B cell (primary cell): ENCODE results near the gene PLCD1. TPM values are rescaled to one million over a fixed set of nuclear protein-coding genes. Genes with fewer than 3 reads are reported as not detected.

ENCODE experiments used
- ATAC-seq: fragments of 200-7000 bp; cut with Tn5 transposase; one replicate; pipeline ENCODE4 v1.10.0; 2021; ENCODE audit warnings: low read depth, mild to moderate bottlenecking, moderate number of reproducible peaks, moderate library complexity
- CTCF ChIA-PET: fragments of 350-600 bp; sonication (Branson Sonifier 250); formaldehyde crosslinking; loops from one replicate; lab custom pipeline; 2021; ENCODE audit warnings: antibody characterized with exemption, inconsistent platforms; lab: Charles Lee
- POLR2A ChIA-PET: fragments of 350-600 bp; sonication (Branson Sonifier 250); formaldehyde crosslinking; loops from one replicate; lab custom pipeline; 2021; ENCODE audit warnings: antibody characterized with exemption; lab: Charles Lee
- DNase-seq: peaks from one replicate; pipeline ENCODE4 v3.0.0; 2013
- H2AFZ ChIP-seq: 2 replicates; pipeline ENCODE4 v1.6.1; 2012; ENCODE audit warnings: mild to moderate bottlenecking, low read depth, low read length; ENCODE audit not compliant: insufficient read depth, poor library complexity, severe bottlenecking
- H3K27ac ChIP-seq, 2 donors: 1 replicate in 1 of 2; 2 replicates in 1 of 2; pipeline ENCODE4 v1.5.1; 2012 to 2013; ENCODE audit warnings: low read length in 2 of 2, mild to moderate bottlenecking in 2 of 2, moderate library complexity in 1 of 2
- H3K27me3 ChIP-seq, 4 experiments: fragments of 200-600 bp in 1 of 4; sonication (generic) in 1 of 4; replicated peaks in 1 of 4; 1 replicate in 2 of 4; 2 replicates in 2 of 4; pipeline versions ENCODE4 v1.6.1 to v1.7.0; 2013 to 2016; ENCODE audit warnings: low read length in 3 of 4, mild to moderate bottlenecking in 2 of 4, mixed read lengths in 1 of 4, moderate library complexity in 1 of 4; ENCODE audit not compliant: insufficient read depth in 4 of 4, control insufficient read depth in 3 of 4; ENCODE audit errors: control extremely low read depth in 1 of 4
- H3K36me3 ChIP-seq, 2 experiments: replicated peaks in 1 of 2; 1 replicate in 1 of 2; 2 replicates in 1 of 2; pipeline versions ENCODE4 v1.6.1 to v1.7.1; 2013; ENCODE audit warnings: low read length in 1 of 2; ENCODE audit not compliant: insufficient read depth in 2 of 2, control insufficient read depth in 1 of 2; ENCODE audit errors: control extremely low read depth in 1 of 2, extremely low read depth in 1 of 2
- H3K4me1 ChIP-seq, 2 donors: fragments of 200-600 bp in 1 of 2; sonication (generic) in 1 of 2; 1 replicate in 1 of 2; 2 replicates in 1 of 2; pipeline versions ENCODE4 v1.5.1 to v1.6.1; 2013 to 2017; ENCODE audit warnings: low read length in 2 of 2; ENCODE audit not compliant: control insufficient read depth in 2 of 2, insufficient read depth in 2 of 2
- H3K4me2 ChIP-seq: replicated peaks from 2 replicates; pipeline ENCODE3; 2012; ENCODE audit warnings: mild to moderate bottlenecking, low read depth, low read length; ENCODE audit not compliant: poor library complexity, severe bottlenecking
- H3K4me3 ChIP-seq, 5 experiments: fragments of 200-600 bp in 1 of 5; sonication (generic) in 1 of 5; 1 replicate in 3 of 5; 2 replicates in 2 of 5; pipeline versions ENCODE4 v1.5.1 to v1.7.0; 2011 to 2016; ENCODE audit warnings: low read length in 4 of 5, mild to moderate bottlenecking in 4 of 5, low read depth in 2 of 5, control low read depth in 1 of 5, moderate library complexity in 1 of 5; ENCODE audit not compliant: insufficient read depth in 1 of 5; ENCODE audit errors: control extremely low read depth in 1 of 5, extremely low read depth in 1 of 5
- H3K79me2 ChIP-seq: fragments of 200-600 bp; sonication (generic); one replicate; pipeline ENCODE4 v1.6.0; 2016; ENCODE audit warnings: low read length; ENCODE audit not compliant: control insufficient read depth, insufficient read depth
- H3K9ac ChIP-seq: fragments of 200-600 bp; sonication (generic); 2 replicates; pipeline ENCODE4 v1.6.1; 2017; ENCODE audit warnings: mild to moderate bottlenecking, low read length, moderate library complexity
- H3K9me3 ChIP-seq, 3 donors: one replicate each; pipeline versions ENCODE4 v1.6.1 to v1.7.1; 2013; ENCODE audit warnings: low read length in 2 of 3; ENCODE audit not compliant: control insufficient read depth in 2 of 3, insufficient read depth in 1 of 3; ENCODE audit errors: control extremely low read depth in 1 of 3
- H4K20me1 ChIP-seq: 2 replicates; pipeline ENCODE4 v1.6.0; 2012; ENCODE audit warnings: mild to moderate bottlenecking, low read length; ENCODE audit not compliant: insufficient read depth, control insufficient read depth, poor library complexity, severe bottlenecking
- H3K27ac Mint-ChIP-seq: one replicate; pipeline ENCODE4 v1.8.0; 2021; ENCODE audit warnings: mixed read lengths
- H3K27me3 Mint-ChIP-seq: one replicate; pipeline ENCODE4 v1.8.0; 2021; ENCODE audit warnings: mixed read lengths
- H3K4me1 Mint-ChIP-seq: one replicate; pipeline ENCODE4 v1.8.0; 2021; ENCODE audit warnings: mixed read lengths
- H3K4me3 Mint-ChIP-seq: one replicate; pipeline ENCODE4 v1.8.0; 2021; ENCODE audit warnings: mixed read lengths
- H3K9me3 Mint-ChIP-seq: one replicate; pipeline ENCODE4 v1.8.0; 2022; ENCODE audit warnings: mixed read lengths; ENCODE audit not compliant: insufficient read depth
- EZH2 ChIP-seq: IDR thresholded peaks from 2 replicates; pipeline ENCODE4 v1.6.1; 2012; ENCODE audit warnings: borderline replicate concordance, low read depth, mild to moderate bottlenecking, moderate library complexity, low read length; ENCODE audit not compliant: insufficient read depth, poor library complexity, severe bottlenecking
- WGBS: methylation state at CpG from one replicate; pipeline ENCODE4 v1.1.5; 2013; ENCODE audit warnings: missing lambda C conversion rate; ENCODE audit not compliant: insufficient coverage; 5-methylcytosine and 5-hydroxymethylcytosine counted together
- intact Hi-C: fragments of 100-400 bp; cut with micrococcal nuclease; formaldehyde crosslinking; loops from one replicate; pipeline ENCODE4 v1.10.0; 2022
- polyA plus RNA-seq: library from polyadenylated mRNA; depleted of rRNA; stranded (reverse); fragments of >200 nt; gene quantifications from 2 replicates; pipeline ENCODE4 v1.2.3, GENCODE V29; 2012
- total RNA-seq, 2 donors: library from RNA; stranded (reverse); fragments of 120-200 nt in 1 of 2; gene quantifications; 1 replicate in 1 of 2; 2 replicates in 1 of 2; pipeline versions ENCODE4 v1.2.3 to v1.2.4, GENCODE V29; 2013 to 2022
- TF ChIP-seq, protein P1 (sequence below): fragments of 200-600 bp; IDR thresholded peaks from one replicate; pipeline ENCODE4 v1.8.0; 2022; ENCODE audit warnings: antibody characterized with exemption, mild to moderate bottlenecking

Gene PLCD1
- total and polyA plus RNA-seq, 2 donors (not counting 1 experiment from before 2014, with no cell fraction given): 5.8 to 10.1 TPM

DNA sequence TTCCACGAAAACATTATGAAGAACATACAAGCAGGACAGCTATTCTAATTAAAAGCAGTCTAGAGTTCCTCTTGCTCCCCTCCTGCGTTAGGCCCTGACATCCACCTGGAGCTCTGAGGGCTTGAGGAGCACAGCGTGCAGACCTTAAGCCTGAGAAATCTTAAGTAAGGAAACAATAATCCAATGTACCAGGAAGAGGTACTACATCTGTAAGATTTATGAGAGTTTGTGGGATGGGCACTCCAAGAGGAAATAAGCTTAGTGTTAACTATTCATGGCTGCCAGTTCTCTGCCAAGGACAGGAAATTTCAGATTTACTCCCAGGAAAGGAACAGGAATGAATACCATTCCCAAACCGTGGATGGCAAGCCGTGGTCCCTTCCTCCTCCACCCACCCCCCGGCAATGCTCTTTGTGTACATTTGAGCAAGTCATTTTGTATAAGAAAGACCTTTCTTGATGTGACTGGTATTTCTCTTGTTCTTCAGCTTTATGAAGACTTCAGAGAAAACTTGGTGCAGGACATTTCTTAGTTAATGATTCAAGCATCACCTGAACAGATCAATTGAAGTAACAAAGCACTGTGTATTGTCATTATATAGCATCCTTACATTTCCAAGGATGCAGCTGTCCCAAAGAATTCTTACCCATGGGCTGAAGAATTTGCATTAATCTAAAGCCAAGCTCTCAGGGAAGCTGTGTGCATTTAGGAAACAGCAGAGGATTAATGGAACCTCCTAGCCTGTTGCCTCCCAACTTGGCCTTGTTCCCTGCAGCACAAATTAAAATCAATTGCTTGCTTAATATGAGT lies 67.6 kb downstream of the PLCD1 start:
- ATAC-seq (no peak), DNase-seq (no peak)
- no peaks in the 10 kb centered on the region for H3K36me3 ChIP-seq
- no peak overlapping the region for H3K27ac Mint-ChIP-seq
- no peaks in the 10 kb centered on the region for H3K9me3 ChIP-seq
- no peaks in the 10 kb centered on the region for H3K79me2 ChIP-seq
- POLR2A ChIA-PET: no interaction called here
- H3K27me3 ChIP-seq: no peaks in the 10 kb centered on the region
- intact Hi-C loops: loop anchor here (10.0 kb wide), 1 partner anchor 1237 kb away; no protein-coding TSS in a partner anchor
- H3K4me3 ChIP-seq: no peak overlapping the region
- no peaks in the 10 kb centered on the region for H4K20me1 ChIP-seq
- H3K4me1 ChIP-seq: peaks cover 5 to 9% of the 10 kb centered on the region in 2 donors
- CTCF ChIA-PET: interaction anchor here (0.8 to 2.3 kb wide), 2 partner anchors 12 to 106 kb away, joined by 3 to 8 read pairs; no protein-coding TSS in a partner anchor
- no peak overlapping the region for H3K27ac ChIP-seq
- no peak overlapping the region for H3K4me2 ChIP-seq
- peaks cover 3% of the 10 kb centered on the region for H3K27me3 Mint-ChIP-seq
- TF ChIP-seq, protein P1, sequence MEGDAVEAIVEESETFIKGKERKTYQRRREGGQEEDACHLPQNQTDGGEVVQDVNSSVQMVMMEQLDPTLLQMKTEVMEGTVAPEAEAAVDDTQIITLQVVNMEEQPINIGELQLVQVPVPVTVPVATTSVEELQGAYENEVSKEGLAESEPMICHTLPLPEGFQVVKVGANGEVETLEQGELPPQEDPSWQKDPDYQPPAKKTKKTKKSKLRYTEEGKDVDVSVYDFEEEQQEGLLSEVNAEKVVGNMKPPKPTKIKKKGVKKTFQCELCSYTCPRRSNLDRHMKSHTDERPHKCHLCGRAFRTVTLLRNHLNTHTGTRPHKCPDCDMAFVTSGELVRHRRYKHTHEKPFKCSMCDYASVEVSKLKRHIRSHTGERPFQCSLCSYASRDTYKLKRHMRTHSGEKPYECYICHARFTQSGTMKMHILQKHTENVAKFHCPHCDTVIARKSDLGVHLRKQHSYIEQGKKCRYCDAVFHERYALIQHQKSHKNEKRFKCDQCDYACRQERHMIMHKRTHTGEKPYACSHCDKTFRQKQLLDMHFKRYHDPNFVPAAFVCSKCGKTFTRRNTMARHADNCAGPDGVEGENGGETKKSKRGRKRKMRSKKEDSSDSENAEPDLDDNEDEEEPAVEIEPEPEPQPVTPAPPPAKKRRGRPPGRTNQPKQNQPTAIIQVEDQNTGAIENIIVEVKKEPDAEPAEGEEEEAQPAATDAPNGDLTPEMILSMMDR: no peak
- TF ChIP-seq EZH2: no peak
- H3K4me1 Mint-ChIP-seq: peaks cover 7% of the 10 kb centered on the region
- 61% methylated on average over 2 of the region's 6 CpGs for WGBS
- no peaks in the 10 kb centered on the region for H3K9me3 Mint-ChIP-seq
- peak overlapping the region; percentile 8 for H2AFZ ChIP-seq
- H3K9ac ChIP-seq: no peak overlapping the region
- no peak overlapping the region for H3K4me3 Mint-ChIP-seq

DNA sequence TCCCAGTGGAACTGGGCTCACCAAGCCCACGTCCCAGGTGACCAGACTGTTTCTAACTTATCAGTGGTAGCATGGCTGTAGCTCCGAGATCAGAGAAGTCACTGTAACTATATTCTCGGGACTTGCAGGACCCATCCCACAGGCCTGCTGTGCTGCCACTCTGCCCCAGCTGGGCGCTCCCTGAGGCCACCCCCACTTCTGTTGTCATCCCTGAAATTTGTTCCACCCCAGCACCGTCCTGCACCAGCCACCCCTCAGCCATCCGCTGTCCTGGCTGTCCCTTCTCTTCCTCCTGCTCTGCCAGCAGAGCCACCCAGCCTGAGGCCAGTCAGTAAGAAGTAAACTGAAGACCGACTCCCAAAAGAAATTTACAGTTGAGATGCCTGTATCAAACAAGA lies 71.9 kb downstream of the PLCD1 start:
- no peaks in the 10 kb centered on the region for H3K9me3 ChIP-seq
- peak overlapping the region; percentile 32 for H3K4me2 ChIP-seq
- TF ChIP-seq, protein P1: no peak
- no peak for TF ChIP-seq EZH2
- no peak overlapping the region for H3K4me3 ChIP-seq
- no peak overlapping the region for H3K27ac ChIP-seq
- ATAC-seq: no peak
- WGBS: 44% methylated on average over 6 of the region's 7 CpGs
- no peaks in the 10 kb centered on the region for H3K27me3 ChIP-seq
- H3K79me2 ChIP-seq: no peaks in the 10 kb centered on the region
- no peaks in the 10 kb centered on the region for H3K36me3 ChIP-seq
- peak overlapping the region; percentile 75 for H2AFZ ChIP-seq
- CTCF ChIA-PET: no interaction called here
- H3K4me1 Mint-ChIP-seq: peaks cover 18% of the 10 kb centered on the region
- no peaks in the 10 kb centered on the region for H4K20me1 ChIP-seq
- peak overlapping the region; percentile 32 for H3K27ac Mint-ChIP-seq
- no peak for DNase-seq
- H3K9ac ChIP-seq: peak overlapping the region; percentile 14
- intact Hi-C loops: no loop called here
- peak overlapping the region; percentile 34 for H3K4me3 Mint-ChIP-seq
- no peaks in the 10 kb centered on the region for H3K9me3 Mint-ChIP-seq
- H3K4me1 ChIP-seq: peaks cover 15 to 19% of the 10 kb centered on the region in 2 donors
- no peaks in the 10 kb centered on the region for H3K27me3 Mint-ChIP-seq
- POLR2A ChIA-PET: no interaction called here
